ENCODE data around the gene BANP.
"Not testable (repeated sequence)": the region's sequence is repeated elsewhere in the genome, so short reads cannot be mapped to it uniquely, and the experiment has no call there.

Gene BANP

DNA sequence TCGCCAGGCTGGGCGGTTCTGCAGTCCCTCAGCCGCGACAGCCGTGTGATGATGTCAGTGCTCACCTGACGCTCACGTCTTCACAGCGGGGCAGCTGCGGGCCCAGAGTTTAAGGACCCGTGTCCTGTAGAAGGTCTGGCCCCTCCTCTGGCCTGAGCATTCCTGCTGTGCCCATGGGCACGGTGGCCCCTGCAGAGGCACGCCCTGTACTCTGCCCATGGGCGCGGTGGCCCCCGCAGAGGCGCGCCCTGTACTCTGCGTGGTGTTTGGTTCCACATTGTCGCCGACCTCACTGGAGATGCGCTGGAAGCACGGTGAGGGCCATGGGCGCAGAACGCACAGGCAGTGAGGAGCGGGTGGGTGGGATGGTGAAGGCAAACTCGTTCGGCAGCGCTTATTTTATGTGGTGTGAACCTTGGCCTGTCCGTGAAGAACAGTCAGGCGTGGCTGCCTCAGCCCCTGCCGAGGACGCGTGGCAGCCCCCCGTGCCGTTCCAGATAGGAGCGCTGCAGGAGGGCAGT is 122.0 kb downstream of the BANP start:
- no peaks in the 10 kb centered on the region for H3K27me3 ChIP-seq (ENCODE audit: control insufficient read depth, insufficient read depth, low read length)
- no peak for DNase-seq (ENCODE audit: low read depth, low spot score)
- WGBS (ENCODE audit: insufficient coverage, insufficient read length) = no CpG with 5 or more reads among the region's 36 CpGs

DNA sequence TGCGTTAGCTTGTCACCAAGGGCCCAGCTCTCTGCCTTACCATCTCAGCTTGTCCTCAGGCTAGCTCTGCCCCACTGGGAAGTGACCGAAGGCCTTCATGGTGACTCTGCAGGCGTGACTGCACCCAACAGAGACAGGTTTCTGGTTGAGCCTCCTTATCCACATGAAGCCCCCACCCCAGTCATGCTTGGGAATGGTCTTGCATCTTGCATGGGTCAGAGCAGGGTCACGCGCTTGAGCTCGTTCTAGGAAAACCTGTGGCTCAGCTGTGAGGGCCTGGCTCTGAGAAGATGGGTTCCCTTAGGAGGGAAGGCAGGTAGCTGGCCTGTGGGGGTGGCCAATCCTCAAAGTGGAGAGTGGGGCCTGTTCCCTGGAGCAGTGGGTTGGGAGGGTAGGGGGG is 122.8 kb downstream of the BANP start:
- Histone ChIP-seq H3K36me3 (ENCODE audit: control insufficient read depth, insufficient read depth, low read length) (peaks cover 13% of the 10 kb centered on the region; the same call in 1 of the 2 replicates), H3K27me3 (ENCODE audit: control insufficient read depth, insufficient read depth, low read length) (no peaks in the 10 kb centered on the region), H3K9me3 (ENCODE audit: control insufficient read depth, insufficient read depth, low read length) (no peaks in the 10 kb centered on the region), H3K4me1 (ENCODE audit: control insufficient read depth, insufficient read depth, low read length) (no peaks in the 10 kb centered on the region), H3K27ac (ENCODE audit: low read length) (no peak overlapping the region), H3K4me3 (ENCODE audit: low read length) (no peak overlapping the region)
- DNase-seq (ENCODE audit: low read depth, low spot score) = no peak
- WGBS (ENCODE audit: insufficient coverage, insufficient read length) = no CpG with 5 or more reads among the region's 6 CpGs

More for the DNA sequence above, 122.0 kb downstream of the BANP start:
- Histone ChIP-seq H3K4me1 (ENCODE audit: control insufficient read depth, insufficient read depth, low read length) (no peaks in the 10 kb centered on the region), H3K27ac (ENCODE audit: low read length) (no peak overlapping the region), H3K36me3 (ENCODE audit: control insufficient read depth, insufficient read depth, low read length) (peaks cover 13% of the 10 kb centered on the region; the same call in 1 of the 2 replicates), H3K9me3 (ENCODE audit: control insufficient read depth, insufficient read depth, low read length) (no peaks in the 10 kb centered on the region), H3K4me3 (ENCODE audit: low read length) (no peak overlapping the region)

DNA sequence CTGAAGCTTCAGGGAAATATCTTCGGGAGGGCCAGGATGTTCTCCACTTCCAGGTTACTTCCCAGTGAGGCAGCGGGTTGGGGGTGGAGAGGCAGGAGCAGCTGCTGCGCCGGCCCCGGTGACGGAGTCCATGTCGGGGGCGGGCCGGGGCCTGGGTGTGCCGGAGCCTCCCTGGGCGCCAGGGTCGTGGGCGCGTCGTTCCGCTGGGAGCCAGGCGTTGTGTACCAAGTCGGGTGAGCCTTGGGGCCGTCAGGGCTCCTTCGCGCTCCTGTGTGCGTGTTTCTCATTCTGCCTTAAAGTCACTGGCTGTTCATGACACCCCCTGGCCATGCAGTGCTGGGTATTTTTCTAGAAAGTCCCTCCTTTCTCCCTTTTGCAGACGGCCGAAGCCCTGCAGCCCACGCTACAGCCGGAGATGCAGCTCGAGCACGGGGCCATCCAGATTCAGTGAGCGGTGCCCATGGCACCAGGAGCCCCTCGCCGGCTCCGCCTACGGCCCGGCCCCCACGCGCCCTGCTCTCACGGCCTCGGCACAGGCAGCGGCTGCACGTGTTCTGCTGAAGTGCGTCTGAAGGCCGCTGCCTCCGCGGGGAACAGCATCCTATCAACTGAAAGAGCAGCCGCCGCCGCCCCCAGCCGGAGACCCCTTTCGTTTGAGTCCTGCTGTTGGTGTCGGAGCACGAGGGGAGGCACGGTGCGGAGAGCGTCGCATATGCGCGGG is 125.1 kb downstream of the BANP start:
- Histone ChIP-seq H3K27ac (ENCODE audit: low read length) (no peak overlapping the region), H3K27me3 (ENCODE audit: control insufficient read depth, insufficient read depth, low read length) (no peaks in the 10 kb centered on the region), H3K36me3 (ENCODE audit: control insufficient read depth, insufficient read depth, low read length) (peaks cover 13% of the 10 kb centered on the region; the same call in 1 of the 2 replicates), H3K4me1 (ENCODE audit: control insufficient read depth, insufficient read depth, low read length) (no peaks in the 10 kb centered on the region), H3K4me3 (ENCODE audit: low read length) (no peak overlapping the region), H3K9me3 (ENCODE audit: control insufficient read depth, insufficient read depth, low read length) (no peaks in the 10 kb centered on the region)
- no peak for DNase-seq (ENCODE audit: low read depth, low spot score)
- WGBS (ENCODE audit: insufficient coverage, insufficient read length) = no CpG with 5 or more reads among the region's 57 CpGs

DNA sequence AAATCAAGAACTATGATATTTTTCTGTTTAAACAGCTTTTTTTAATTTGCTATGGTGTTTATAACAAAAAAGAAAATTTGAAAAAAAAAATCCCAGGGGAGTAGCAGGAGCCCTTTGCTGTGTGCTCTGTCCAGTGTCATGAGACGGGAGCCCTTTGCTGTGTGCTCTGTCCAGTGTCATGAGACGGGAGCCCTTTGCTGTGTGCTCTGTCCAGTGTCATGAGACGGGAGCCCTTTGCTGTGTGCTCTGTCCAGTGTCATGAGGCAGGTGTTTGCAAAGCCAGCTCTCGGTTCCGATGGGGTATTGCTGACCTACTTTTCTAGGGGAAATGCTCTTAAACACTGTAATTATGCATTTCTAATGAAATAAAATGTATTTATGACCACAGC is 125.7 kb downstream of the BANP start:
- not testable (repeated sequence) for H3K9me3 ChIP-seq (ENCODE audit: control insufficient read depth, insufficient read depth, low read length); H3K27me3 ChIP-seq (ENCODE audit: control insufficient read depth, insufficient read depth, low read length); H3K4me3 ChIP-seq (ENCODE audit: low read length); H3K27ac ChIP-seq (ENCODE audit: low read length); H3K36me3 ChIP-seq (ENCODE audit: control insufficient read depth, insufficient read depth, low read length); DNase-seq (ENCODE audit: low read depth, low spot score); H3K4me1 ChIP-seq (ENCODE audit: control insufficient read depth, insufficient read depth, low read length)
- no CpG with 5 or more reads among the region's 5 CpGs for WGBS (ENCODE audit: insufficient coverage, insufficient read length)

DNA sequence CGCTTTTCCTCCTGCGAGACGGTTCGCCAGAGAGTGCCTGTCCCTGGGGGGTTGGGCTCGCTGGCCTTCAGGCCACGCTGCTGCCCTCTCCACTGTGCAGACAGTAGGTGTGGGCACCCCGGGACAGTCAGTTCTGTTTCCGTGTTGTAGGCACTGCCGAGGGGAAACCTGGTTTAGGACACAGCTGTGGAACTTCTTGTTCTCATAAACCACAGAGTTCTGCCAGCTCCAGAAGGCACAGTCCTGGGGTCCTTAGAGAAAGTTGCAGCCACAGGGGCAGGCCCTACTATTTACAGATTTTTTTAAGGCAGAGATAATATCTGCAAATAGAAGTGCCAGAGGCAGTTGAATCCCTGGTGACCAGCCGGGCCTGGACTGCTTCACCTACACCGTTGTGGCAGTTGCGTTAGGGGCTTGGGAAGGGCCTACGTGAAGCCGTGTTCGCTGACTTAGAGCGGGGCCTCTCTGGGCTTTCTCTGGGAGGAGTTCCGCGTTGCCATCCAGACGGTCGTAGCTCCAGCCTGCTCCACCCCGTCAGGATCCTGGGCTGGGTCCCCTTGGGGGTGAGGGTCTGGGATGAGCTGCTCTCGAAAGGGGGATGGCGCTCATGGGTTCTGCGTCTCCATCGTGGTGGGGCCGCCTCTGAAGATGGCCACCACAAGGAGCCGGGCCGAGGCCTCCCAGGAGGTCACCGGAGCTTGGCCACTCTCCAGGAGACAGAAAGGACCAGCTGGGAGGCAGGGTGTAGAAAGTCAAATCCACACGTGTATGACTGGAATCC is 126.3 kb downstream of the BANP start:
- H3K27ac ChIP-seq (ENCODE audit: low read length) = no peak overlapping the region
- H3K9me3 ChIP-seq (ENCODE audit: control insufficient read depth, insufficient read depth, low read length) = no peaks in the 10 kb centered on the region
- no peak overlapping the region for H3K4me3 ChIP-seq (ENCODE audit: low read length)
- DNase-seq (ENCODE audit: low read depth, low spot score) = no peak
- H3K4me1 ChIP-seq (ENCODE audit: control insufficient read depth, insufficient read depth, low read length) = no peaks in the 10 kb centered on the region
- peaks cover 9% of the 10 kb centered on the region for H3K36me3 ChIP-seq (ENCODE audit: control insufficient read depth, insufficient read depth, low read length)
- H3K27me3 ChIP-seq (ENCODE audit: control insufficient read depth, insufficient read depth, low read length) = no peaks in the 10 kb centered on the region
- no CpG with 5 or more reads among the region's 30 CpGs for WGBS (ENCODE audit: insufficient coverage, insufficient read length)

DNA sequence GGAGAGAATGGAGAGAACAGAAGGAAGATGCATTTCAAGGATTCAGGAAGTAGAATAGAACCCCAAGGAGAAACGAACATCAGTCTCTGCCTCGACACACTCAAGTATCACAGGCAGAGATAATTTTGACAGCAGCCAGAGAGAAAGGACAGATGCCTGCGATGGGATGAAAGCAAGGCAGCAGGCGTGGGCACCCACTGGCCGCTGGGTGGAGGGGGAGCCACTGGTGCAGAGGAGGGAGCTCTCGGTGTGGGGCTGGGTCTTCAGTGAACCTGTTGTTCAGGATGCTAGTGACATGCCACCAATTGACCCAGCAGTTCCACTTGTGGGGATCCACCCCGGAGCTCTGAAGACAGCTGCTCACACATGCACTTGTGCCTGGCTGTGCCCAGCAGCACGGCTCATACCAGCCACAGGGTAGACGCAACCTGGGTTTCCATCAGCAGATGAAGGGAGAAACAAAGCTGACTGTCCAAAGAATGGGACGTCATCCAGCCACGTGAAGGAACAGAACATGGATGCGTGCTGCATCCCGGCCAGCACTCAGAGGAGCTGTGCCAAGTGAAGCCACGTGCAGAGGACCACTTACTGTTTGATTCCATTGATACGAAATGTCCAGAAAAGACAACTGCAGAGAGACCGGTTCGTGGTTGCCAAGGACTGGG is 127.0 kb downstream of the BANP start:
- DNase-seq (ENCODE audit: low read depth, low spot score) = no peak
- no CpG with 5 or more reads among the region's 17 CpGs for WGBS (ENCODE audit: insufficient coverage, insufficient read length)
- Histone ChIP-seq H3K4me3 (ENCODE audit: low read length) (no peak overlapping the region), H3K27ac (ENCODE audit: low read length) (no peak overlapping the region), H3K36me3 (ENCODE audit: control insufficient read depth, insufficient read depth, low read length) (peaks cover 7% of the 10 kb centered on the region), H3K9me3 (ENCODE audit: control insufficient read depth, insufficient read depth, low read length) (no peaks in the 10 kb centered on the region), H3K27me3 (ENCODE audit: control insufficient read depth, insufficient read depth, low read length) (no peaks in the 10 kb centered on the region), H3K4me1 (ENCODE audit: control insufficient read depth, insufficient read depth, low read length) (no peaks in the 10 kb centered on the region)

DNA sequence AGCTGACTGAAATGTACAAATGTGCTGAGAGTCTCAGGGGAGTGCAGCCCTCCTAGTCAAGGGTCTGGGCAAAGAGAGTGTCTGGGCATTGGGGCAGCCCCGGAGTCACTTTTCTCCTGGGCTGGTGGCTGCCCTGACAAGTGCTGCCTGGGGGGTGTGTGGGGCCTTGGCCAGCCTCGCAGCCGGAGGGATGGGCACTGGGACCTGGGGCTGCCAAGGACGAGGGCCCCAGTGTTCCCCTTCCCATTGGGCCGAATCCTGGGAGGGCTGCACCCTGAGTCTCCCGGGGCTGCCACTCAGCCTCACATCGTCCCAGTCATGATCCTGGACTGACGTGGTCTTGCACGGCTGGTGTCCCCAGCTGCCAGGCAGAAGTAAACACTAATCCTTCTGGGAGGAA is 132.3 kb downstream of the BANP start:
- WGBS (ENCODE audit: insufficient coverage, insufficient read length) = no CpG with 5 or more reads among the region's 9 CpGs
- no peaks in the 10 kb centered on the region for H3K4me1 ChIP-seq (ENCODE audit: control insufficient read depth, insufficient read depth, low read length)
- peaks cover 4% of the 10 kb centered on the region; the same call in 1 of the 2 replicates for H3K36me3 ChIP-seq (ENCODE audit: control insufficient read depth, insufficient read depth, low read length)
- no peaks in the 10 kb centered on the region for H3K27me3 ChIP-seq (ENCODE audit: control insufficient read depth, insufficient read depth, low read length)
- no peak for DNase-seq (ENCODE audit: low read depth, low spot score)
- no peaks in the 10 kb centered on the region for H3K9me3 ChIP-seq (ENCODE audit: control insufficient read depth, insufficient read depth, low read length)
- no peak overlapping the region for H3K27ac ChIP-seq (ENCODE audit: low read length)
- no peak overlapping the region for H3K4me3 ChIP-seq (ENCODE audit: low read length)

DNA sequence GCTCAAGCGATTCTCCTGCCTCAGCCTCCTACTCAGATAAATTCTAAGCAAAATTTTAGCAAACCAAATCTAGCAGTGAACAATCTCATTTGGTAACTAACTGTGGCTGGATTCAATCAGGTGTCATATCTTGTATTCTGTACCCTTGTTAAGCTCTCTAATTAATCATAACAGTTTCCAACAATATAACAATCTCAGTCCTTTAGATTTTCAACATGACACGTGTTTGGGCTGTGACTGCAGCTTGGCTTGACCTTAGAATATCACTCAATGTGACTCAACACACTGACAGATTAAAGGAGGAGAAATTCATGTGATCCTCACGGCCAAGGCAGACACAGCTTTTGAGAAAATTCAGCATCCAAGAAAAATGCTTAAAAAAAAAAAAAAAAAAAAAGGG is 133.6 kb downstream of the BANP start:
- Histone ChIP-seq H3K9me3 (ENCODE audit: control insufficient read depth, insufficient read depth, low read length) (no peaks in the 10 kb centered on the region), H3K27me3 (ENCODE audit: control insufficient read depth, insufficient read depth, low read length) (no peaks in the 10 kb centered on the region), H3K36me3 (ENCODE audit: control insufficient read depth, insufficient read depth, low read length) (peaks cover 4% of the 10 kb centered on the region; the same call in 1 of the 2 replicates), H3K4me3 (ENCODE audit: low read length) (no peak overlapping the region), H3K4me1 (ENCODE audit: control insufficient read depth, insufficient read depth, low read length) (no peaks in the 10 kb centered on the region), H3K27ac (ENCODE audit: low read length) (no peak overlapping the region)
- DNase-seq (ENCODE audit: low read depth, low spot score) = no peak
- WGBS (ENCODE audit: insufficient coverage, insufficient read length) = no CpG with 5 or more reads among the region's 3 CpGs

DNA sequence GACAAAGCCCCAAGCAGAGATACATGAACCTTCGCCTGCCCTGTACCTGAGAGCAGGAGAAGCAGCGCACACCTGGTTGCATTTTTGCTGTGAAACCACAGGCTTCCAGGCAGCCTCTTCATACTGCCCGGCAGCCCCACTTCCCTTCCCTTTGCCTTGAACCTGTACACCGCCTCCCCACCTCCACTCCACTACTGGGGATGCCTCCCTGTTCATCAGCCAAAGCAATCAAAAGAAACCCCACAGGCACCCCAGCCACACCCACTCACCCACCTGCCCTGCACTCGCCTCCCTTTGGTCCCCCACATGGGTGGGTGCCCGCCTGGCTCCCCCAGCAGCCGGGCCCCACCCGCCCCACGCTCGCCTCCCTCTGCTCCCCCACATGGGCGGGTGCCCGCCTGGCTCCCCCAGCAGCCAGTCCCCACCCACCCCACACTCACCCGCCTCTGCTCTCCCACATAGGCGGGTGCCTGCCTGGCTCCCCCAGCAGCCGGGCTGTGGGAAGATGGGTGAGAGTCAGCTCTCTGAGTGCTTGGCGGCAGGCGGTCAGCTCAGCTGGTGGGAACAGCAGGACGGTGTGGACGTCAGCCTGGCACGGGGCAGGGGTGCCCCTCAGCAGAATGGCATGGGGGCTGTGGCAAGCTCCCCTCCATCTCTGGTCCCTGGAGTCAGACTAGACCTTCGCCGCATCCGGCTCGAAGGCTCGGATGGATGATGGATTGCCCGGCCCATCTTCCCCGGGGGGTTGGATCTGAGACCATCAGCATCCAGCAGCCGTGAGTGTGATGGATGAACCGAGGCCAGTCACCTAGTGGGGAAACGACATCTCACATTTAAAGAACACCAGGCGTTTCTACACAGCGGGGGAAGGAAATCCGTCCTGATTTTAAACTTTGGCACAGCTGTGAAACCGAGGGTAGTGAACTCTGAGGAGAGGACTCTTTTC is 135.6 kb downstream of the BANP start:
- Histone ChIP-seq H3K27me3 (ENCODE audit: control insufficient read depth, insufficient read depth, low read length) (no peaks in the 10 kb centered on the region), H3K27ac (ENCODE audit: low read length) (no peak overlapping the region), H3K4me1 (ENCODE audit: control insufficient read depth, insufficient read depth, low read length) (0 out of 2 replicates have a peak, but pooled peaks cover 3% of the 10 kb centered on the region), H3K36me3 (ENCODE audit: control insufficient read depth, insufficient read depth, low read length) (peaks cover 4% of the 10 kb centered on the region; the same call in 1 of the 2 replicates), H3K4me3 (ENCODE audit: low read length) (no peak overlapping the region), H3K9me3 (ENCODE audit: control insufficient read depth, insufficient read depth, low read length) (no peaks in the 10 kb centered on the region)
- WGBS (ENCODE audit: insufficient coverage, insufficient read length) = no CpG with 5 or more reads among the region's 34 CpGs
- DNase-seq (ENCODE audit: low read depth, low spot score) = no peak

Data from iPS DF 6.9 (cell line).